Endothelial cell of umbilical vein (primary cell): ENCODE results near the gene DISP3. TPM values are rescaled to one million over a fixed set of nuclear protein-coding genes. Genes with fewer than 3 reads are reported as not detected.

Source experiments
- BruUV-seq: library from RNA; stranded (reverse); fragments of 400-500 nt; replicated peaks from 2 replicates; lab custom pipeline; 2021; lab: Mats Ljungman, UMichigan
- CTCF ChIA-PET: fragments of 300-600, 350-600 bp; sonication (Branson Sonifier 250); formaldehyde crosslinking; loops from one replicate; lab custom pipeline; 2021; ENCODE audit warnings: antibody characterized with exemption, inconsistent platforms; lab: Charles Lee
- POLR2A ChIA-PET: fragments of 300-600, 350-600 bp; sonication (Branson Sonifier 250); formaldehyde crosslinking; loops from one replicate; lab custom pipeline; 2021; ENCODE audit warnings: antibody characterized with exemption, inconsistent platforms; lab: Charles Lee
- DNase-seq: peaks from one replicate; pipeline ENCODE4 v3.0.0-alpha.2; 2011; ENCODE audit warnings: low read depth, low spot score
- FAIRE-seq: peaks from 2 replicates; lab custom pipeline; 2011; peaks lifted over from hg19 to GRCh38; lab: Jason Lieb, UNC
- H2AFZ ChIP-seq: 2 replicates; pipeline ENCODE4 v1.6.0; 2012; ENCODE audit warnings: low read depth, low read length, control low read depth, inconsistent platforms
- H3K27ac ChIP-seq: 2 replicates; pipeline ENCODE4 v1.5.1; 2011; ENCODE audit warnings: low read depth, mild to moderate bottlenecking, control low read depth, low read length, moderate library complexity; ENCODE audit not compliant: insufficient read depth
- H3K27me3 ChIP-seq, 2 experiments: 2 replicates each; pipeline versions ENCODE4 v1.6.0 to v1.6.1; 2011; ENCODE audit warnings: low read length in 2 of 2, mixed read lengths in 1 of 2; ENCODE audit not compliant: control insufficient read depth in 2 of 2, insufficient read depth in 2 of 2
- H3K36me3 ChIP-seq, 2 experiments: 2 replicates in 1 of 2; 3 replicates in 1 of 2; pipeline ENCODE4 v1.5.1; 2011; ENCODE audit warnings: low read length in 2 of 2, mild to moderate bottlenecking in 1 of 2, moderate library complexity in 1 of 2; ENCODE audit not compliant: control insufficient read depth in 2 of 2, insufficient read depth in 2 of 2; ENCODE audit errors: extremely low read depth in 1 of 2
- H3K4me1 ChIP-seq: 3 replicates; pipeline ENCODE4 v1.5.1; 2011; ENCODE audit warnings: mild to moderate bottlenecking, low read length; ENCODE audit not compliant: control insufficient read depth, insufficient read depth; ENCODE audit errors: extremely low read depth
- H3K4me2 ChIP-seq: 2 replicates; pipeline ENCODE4 v1.6.1; 2011; ENCODE audit warnings: low read length, control low read depth, mixed read lengths; ENCODE audit not compliant: insufficient read depth
- H3K4me3 ChIP-seq, 3 experiments: fragments of 200-600 bp in 1 of 3; sonication (generic), shearing (Covaris generic) in 1 of 3; replicated peaks in 1 of 3; 2 replicates each; pipeline ENCODE4 v1.5.1; 2011 to 2016; ENCODE audit warnings: control low read depth in 3 of 3, low read length in 3 of 3, mild to moderate bottlenecking in 2 of 3, inconsistent platforms in 1 of 3, low read depth in 1 of 3, moderate library complexity in 1 of 3; ENCODE audit not compliant: insufficient read depth in 1 of 3
- H3K79me2 ChIP-seq: 2 replicates; pipeline ENCODE4 v1.6.0; 2012; ENCODE audit warnings: low read length, inconsistent platforms; ENCODE audit not compliant: control insufficient read depth, insufficient read depth
- H3K9ac ChIP-seq: replicated peaks from 2 replicates; pipeline ENCODE3; 2011; ENCODE audit warnings: low read length, control low read depth; ENCODE audit not compliant: insufficient read depth; ENCODE audit errors: extremely low read depth
- H3K9me1 ChIP-seq: replicated peaks from 3 replicates; pipeline ENCODE4 v1.6.0; 2011; ENCODE audit warnings: mild to moderate bottlenecking, low read length; ENCODE audit not compliant: control insufficient read depth, insufficient read depth; ENCODE audit errors: extremely low read depth
- H3K9me3 ChIP-seq: replicated peaks from 2 replicates; pipeline ENCODE4 v1.5.1; 2012; ENCODE audit warnings: low read length, inconsistent platforms; ENCODE audit not compliant: control insufficient read depth, insufficient read depth
- H4K20me1 ChIP-seq: replicated peaks from 2 replicates; pipeline ENCODE3; 2011; ENCODE audit warnings: mild to moderate bottlenecking, low read length; ENCODE audit not compliant: control insufficient read depth, insufficient read depth; ENCODE audit errors: extremely low read depth
- EZH2 ChIP-seq: IDR thresholded peaks from 2 replicates; pipeline ENCODE4 v1.6.1; 2012; ENCODE audit warnings: borderline replicate concordance, low read depth, mild to moderate bottlenecking, moderate library complexity, low read length, inconsistent platforms; ENCODE audit not compliant: severe bottlenecking
- GATA2 ChIP-seq: IDR thresholded peaks from 2 replicates; pipeline ENCODE4 v1.7.0; 2011; ENCODE audit warnings: low read depth, mild to moderate bottlenecking, moderate library complexity, mixed read lengths, low read length; ENCODE audit not compliant: insufficient read length, insufficient read depth
- JUN ChIP-seq: IDR thresholded peaks from 2 replicates; pipeline ENCODE4 v1.6.1; 2011; ENCODE audit warnings: borderline replicate concordance, low read depth; ENCODE audit not compliant: insufficient read length, insufficient read depth
- MYC ChIP-seq: IDR thresholded peaks from one replicate; pipeline ENCODE4 v1.6.1; 2011; ENCODE audit warnings: mild to moderate bottlenecking, low read depth, low read length
- POLR2A ChIP-seq: IDR thresholded peaks from 2 replicates; pipeline ENCODE4 v1.6.1; 2012; ENCODE audit warnings: low read depth, mild to moderate bottlenecking, control low read depth, low read length
- POLR2AphosphoS5 ChIP-seq: IDR thresholded peaks from 2 replicates; pipeline ENCODE4 v1.6.1; 2012; ENCODE audit warnings: low read depth, mild to moderate bottlenecking, control low read depth, low read length, moderate library complexity; ENCODE audit not compliant: insufficient read depth
- dilution Hi-C: fragments of 300-500 bp; cut with MboI; formaldehyde crosslinking; loops from one replicate; pipeline ENCODE4 v1.15.0; 2019; ENCODE audit warnings: low sequenced_read_pairs; ENCODE audit not compliant: extremely low pct_ligation_motif_present
- intact Hi-C: fragments of 100-400 bp; cut with micrococcal nuclease; formaldehyde crosslinking; loops from one replicate; pipeline ENCODE4 v1.10.0; 2022
- polyA plus RNA-seq, 4 experiments: library from polyadenylated mRNA; depleted of rRNA in 3 of 4; stranded (reverse) in 3 of 4; unstranded in 1 of 4; fragments of >200 nt; gene quantifications; 2 replicates each; pipeline versions ENCODE4 v1.2.1 to v1.2.3, GENCODE V29; 2011 to 2012; ENCODE audit warnings: missing spikeins in 1 of 4
- total RNA-seq: library from RNA; stranded (reverse); gene quantifications from 2 replicates; pipeline ENCODE4 v1.2.3, GENCODE V29; 2021
- TF ChIP-seq, protein P1 (sequence below), 2 donors: IDR thresholded peaks; 1 replicate in 1 of 2; 2 replicates in 1 of 2; pipeline ENCODE4 v1.5.1; 2011; ENCODE audit warnings: low read length in 2 of 2, mild to moderate bottlenecking in 2 of 2, moderate library complexity in 2 of 2, control low read depth in 1 of 2, inconsistent platforms in 1 of 2, low read depth in 1 of 2; ENCODE audit not compliant: insufficient read depth in 1 of 2; ENCODE audit errors: extremely low read depth in 1 of 2

Gene DISP3
- total and polyA plus RNA-seq, 2 donors (not counting 3 experiments of a cell fraction or from before 2014, with no cell fraction given), result 0.26 to 0.49 TPM

DNA sequence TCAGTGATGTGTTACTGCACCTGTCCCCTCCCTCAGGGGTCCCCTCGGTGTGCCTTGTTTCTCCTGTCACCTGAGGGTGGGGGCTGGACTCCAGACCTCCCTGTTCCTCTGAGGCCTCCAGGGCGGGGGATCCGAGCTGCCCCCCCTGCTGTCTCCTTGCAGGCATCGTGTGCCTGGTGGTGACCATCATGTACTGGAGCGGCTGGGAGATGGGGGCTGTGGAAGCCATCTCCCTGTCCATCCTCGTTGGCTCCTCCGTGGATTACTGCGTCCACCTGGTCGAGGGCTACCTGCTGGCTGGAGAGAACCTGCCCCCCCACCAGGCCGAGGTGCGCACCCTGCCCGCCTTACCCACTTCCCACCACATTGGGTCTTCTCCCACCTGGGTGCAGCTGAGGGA lies 56.4 kb downstream of the DISP3 start:
- H3K4me2 ChIP-seq, result no peak overlapping the region
- no peaks in the 10 kb centered on the region for H3K36me3 ChIP-seq
- POLR2A ChIA-PET, result no interaction called here
- CTCF ChIA-PET, result no interaction called here
- H3K79me2 ChIP-seq, result no peaks in the 10 kb centered on the region
- no peak for DNase-seq
- H3K9me3 ChIP-seq, result no peaks in the 10 kb centered on the region
- no peak overlapping the region for H3K9ac ChIP-seq
- intact Hi-C loops (no loop called here), dilution Hi-C loops (no loop called here)
- H4K20me1 ChIP-seq, result no peaks in the 10 kb centered on the region
- BruUV-seq, result no TSS peak
- H3K9me1 ChIP-seq, result no peaks in the 10 kb centered on the region
- no peak overlapping the region for H2AFZ ChIP-seq
- no peaks in the 10 kb centered on the region for H3K4me1 ChIP-seq
- H3K27me3 ChIP-seq, result no peaks in the 10 kb centered on the region
- no peak overlapping the region for H3K27ac ChIP-seq
- H3K4me3 ChIP-seq, result no peak overlapping the region
- TF ChIP-seq EZH2, result no peak
- TF ChIP-seq POLR2A, result no peak
- TF ChIP-seq JUN, result no peak
- TF ChIP-seq, protein P1, sequence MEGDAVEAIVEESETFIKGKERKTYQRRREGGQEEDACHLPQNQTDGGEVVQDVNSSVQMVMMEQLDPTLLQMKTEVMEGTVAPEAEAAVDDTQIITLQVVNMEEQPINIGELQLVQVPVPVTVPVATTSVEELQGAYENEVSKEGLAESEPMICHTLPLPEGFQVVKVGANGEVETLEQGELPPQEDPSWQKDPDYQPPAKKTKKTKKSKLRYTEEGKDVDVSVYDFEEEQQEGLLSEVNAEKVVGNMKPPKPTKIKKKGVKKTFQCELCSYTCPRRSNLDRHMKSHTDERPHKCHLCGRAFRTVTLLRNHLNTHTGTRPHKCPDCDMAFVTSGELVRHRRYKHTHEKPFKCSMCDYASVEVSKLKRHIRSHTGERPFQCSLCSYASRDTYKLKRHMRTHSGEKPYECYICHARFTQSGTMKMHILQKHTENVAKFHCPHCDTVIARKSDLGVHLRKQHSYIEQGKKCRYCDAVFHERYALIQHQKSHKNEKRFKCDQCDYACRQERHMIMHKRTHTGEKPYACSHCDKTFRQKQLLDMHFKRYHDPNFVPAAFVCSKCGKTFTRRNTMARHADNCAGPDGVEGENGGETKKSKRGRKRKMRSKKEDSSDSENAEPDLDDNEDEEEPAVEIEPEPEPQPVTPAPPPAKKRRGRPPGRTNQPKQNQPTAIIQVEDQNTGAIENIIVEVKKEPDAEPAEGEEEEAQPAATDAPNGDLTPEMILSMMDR (IDR thresholded peaks at IDR 0.05; ENCODE audit: extremely low read depth in 1 of 2, insufficient read depth in 1 of 2, low read depth in 1 of 2, low read length in 2 of 2), result no peak
- no peak for TF ChIP-seq GATA2
- no peak for TF ChIP-seq POLR2AphosphoS5
- TF ChIP-seq MYC, result no peak
- no peak for FAIRE-seq
